NCI-H2196 treated with DMSO at 0.1 percent for 48 hours (cell line): Measurements from ENCODE around the gene PHLDB2.

Experiments
- DNase-seq: peaks from one replicate; lab custom pipeline; 2025; ENCODE audit not compliant: unreplicated experiment; lab: John Stamatoyannopoulos, UW

PHLDB2 gene

DNA sequence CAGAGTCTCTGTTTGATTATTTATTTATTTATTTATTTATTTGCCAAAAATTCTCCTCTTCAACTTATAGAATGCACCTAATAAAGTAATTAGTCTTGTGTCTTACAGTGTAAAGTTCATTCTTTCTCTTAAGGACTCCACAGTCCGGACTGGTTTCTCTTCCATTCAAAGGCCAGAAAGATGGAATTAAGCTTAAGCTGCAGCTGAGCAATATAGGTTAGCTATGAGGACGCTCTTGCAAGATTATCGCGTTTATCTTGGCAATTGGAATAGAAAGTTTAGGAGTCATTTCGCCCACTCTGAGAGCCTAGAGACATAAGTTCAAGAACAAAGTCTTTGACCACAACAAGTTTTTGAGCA lies 154.7 kb downstream of the PHLDB2 start:
- DNase-seq, result no peak

DNA sequence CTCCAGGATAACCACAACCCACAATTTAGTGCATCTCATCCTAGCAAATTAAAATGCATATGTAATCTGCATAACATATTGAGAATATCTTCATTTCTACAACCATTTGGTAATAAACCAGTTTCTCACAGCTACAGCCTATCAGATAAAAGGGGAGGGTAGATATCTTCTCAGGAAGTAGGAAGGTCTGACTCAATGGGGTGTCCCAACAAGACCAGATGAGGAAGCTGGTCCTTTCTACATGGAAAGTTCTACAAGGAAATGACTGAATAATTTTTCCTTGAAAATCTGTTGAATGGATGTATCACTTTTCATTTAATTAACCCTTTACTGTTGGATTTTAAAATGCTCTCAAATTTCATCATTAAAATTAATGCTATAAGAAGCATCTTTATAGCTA lies 158.0 kb downstream of the PHLDB2 start:
- DNase-seq, result no peak

DNA sequence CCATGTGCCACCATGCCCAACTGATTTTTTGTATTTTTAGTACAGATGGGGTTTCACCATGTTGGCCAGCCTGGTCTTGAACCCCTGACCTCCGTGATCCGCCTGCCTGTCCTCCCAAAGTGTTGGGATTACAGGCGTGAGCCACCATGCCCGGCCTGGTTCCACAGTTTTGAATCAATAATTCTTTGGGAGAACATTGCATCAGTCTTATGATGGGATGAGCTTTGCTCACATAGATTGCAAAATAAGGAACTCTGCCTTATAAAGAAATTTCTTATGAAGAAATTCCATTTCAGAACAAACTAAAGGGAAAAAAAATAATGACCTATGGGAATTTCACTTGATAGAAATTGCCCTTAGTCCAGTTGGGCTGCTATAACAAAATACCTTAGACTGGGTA lies 159.6 kb downstream of the PHLDB2 start:
- no peak for DNase-seq

DNA sequence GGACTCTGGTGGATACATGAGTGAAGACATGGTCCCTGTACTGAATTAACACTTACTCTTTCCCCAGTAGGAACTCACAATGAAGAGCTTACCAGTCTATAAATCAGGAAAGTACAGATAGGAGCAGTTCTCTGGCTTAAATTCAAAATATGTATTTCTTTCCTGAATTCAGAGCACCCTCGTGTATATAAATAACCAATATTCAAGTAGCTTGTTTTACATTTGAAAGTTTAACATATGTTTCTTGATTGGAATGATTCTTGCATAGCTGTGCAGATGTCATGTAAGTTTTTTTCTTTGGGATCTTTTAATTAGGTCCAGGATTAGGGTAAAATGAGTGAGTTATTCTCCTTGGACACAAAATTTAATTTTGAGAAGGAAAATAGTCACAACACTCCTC lies 160.7 kb downstream of the PHLDB2 start:
- DNase-seq, result no peak

DNA sequence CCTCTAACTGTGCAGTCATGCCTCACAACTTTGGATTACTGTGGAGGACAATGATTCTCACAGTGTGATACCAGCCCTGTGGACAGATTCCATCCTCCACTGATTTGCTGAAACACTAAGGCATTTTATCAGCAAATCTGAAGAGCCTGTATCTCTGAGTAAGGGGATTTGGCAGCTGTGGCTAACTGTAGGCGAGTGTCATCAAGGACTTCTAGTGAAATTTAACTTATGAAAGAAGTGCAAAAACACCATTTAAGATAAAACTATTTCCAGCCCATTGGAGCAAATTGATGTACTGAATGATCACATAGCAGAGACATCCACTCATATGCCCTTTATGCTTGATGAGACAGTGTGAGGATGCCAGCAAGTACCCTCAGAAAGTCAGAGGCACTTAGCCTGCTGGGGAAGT lies 161.6 kb downstream of the PHLDB2 start:
- DNase-seq, result no peak
